GOT3 (cell line): Measurements from ENCODE around the gene ARMH1.
"Not testable (repeated sequence)": the region's sequence is repeated elsewhere in the genome, so short reads cannot be mapped to it uniquely, and the experiment has no call there.

Source experiments
- DNase-seq: peaks from one replicate; lab custom pipeline; 2025; ENCODE audit warnings: mixed read lengths; lab: John Stamatoyannopoulos, UW

Gene ARMH1

DNA sequence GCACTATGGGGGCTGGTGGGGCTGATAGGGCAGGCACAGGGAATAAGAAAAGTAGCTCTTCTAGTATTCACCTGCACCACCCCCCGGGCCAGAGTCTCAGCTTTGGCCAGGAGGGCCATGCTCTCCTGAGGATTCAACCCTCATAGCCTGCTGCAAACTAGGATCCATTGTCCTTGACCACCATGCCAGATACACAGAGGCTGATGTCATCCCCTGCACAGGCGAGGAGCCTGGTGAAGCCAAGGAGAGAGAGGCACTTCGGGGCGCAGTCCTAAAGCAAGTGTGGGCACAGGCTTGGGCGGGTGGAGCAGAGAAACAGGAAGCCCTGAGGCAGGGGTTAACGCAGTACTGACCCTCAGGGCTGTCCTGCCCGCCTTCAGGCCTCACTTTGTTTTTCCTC, 29.7 kb upstream of the ARMH1 start:
- DNase-seq: no peak

DNA sequence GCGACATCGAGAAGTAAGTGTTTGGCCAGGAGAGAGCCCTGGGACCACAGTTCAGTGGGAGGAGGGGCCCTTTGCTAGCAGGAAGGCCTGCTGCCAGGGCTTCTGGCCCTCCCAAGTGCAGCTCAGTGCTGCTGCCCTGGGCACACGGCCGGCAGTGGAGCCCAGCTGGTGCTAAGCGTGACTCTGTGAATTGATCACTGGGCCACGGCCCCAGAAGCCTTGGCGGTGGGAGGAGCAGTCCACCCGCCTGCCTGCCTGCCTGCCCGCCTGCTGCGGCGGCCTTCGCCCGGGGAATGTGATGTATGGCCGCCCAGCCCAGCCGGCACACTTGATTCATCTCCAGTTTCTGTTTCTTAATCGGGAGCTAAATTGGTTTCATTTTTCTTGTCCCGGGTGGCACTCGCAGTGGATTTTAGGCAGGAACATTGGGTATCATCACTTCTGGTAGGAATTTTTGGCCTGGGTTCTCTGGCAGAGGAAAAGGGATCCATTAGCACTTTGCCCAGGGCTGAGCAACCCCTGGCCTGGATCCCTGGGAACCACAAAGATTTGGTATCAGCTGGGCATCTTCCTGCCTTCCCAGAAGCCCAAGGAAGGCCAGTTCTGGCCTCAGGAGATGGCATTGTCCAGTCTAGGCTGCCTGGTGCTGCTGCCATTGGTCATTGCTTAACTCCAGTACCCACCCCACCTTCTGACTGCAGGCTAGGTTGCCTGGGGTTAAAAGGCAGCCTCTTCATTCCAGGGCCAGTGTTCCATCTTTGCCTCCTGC, 28.9 kb upstream of the ARMH1 start:
- DNase-seq: peak; percentile 40

DNA sequence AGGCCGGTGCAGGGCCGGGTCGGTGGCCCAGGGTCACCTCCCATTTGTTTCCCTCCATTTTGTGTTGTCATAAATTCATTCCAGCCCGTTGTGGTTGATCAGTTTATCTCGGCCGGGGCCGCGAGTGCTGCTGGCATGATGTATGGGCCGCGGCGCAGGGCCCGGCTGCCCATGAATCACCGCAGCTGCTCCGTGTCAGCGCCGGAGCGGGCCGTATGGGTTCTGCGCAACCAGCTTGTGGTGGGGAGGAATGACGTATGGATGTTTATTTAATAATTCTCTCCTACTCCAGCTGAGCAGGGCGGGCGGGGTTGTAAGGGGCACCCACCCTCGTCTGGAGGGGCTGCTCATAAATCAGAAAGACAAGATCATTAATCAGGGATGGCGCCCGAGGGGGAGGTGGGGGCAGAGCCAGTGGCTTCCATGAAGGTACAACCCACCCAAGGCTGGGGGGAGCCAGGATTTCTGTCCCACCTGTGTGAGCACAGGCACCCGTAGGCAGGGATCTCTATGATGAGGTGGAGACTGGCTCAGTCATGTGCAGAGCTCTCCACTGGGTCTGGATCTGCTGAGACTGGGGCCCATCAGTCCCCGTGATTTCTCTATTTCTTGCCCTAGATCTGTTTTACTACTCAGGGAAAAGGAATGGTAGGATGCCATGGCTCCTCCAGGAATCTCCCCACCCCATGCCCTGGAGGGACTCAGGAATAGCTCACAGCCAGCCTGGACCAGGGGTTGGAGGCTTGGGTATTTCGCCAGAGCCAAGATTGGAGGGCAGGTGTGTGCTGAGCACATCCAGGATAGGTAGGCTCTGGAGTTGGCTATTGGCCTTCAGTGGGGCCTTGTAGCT, 28.0 kb upstream of the ARMH1 start:
- no peak for DNase-seq

DNA sequence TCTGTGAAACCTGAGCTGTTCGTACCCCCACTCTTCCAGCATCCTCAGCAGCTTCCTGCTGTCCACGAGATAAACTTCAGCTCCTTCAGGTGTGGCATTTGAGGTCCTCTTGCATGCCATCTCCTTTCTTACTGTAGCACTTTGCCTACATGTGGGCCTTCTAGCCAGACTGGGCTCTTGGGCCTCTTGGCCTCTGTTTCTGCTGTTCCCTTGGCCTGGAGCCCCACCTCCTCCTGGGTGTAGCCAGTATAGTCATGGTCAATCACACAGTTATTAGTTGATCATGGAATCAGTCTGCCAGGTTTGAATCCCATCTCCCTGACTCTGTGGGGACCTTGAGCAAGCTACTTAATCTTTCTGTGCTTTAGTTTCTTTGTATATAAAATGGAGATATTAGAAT, 26.6 kb upstream of the ARMH1 start:
- no peak for DNase-seq

DNA sequence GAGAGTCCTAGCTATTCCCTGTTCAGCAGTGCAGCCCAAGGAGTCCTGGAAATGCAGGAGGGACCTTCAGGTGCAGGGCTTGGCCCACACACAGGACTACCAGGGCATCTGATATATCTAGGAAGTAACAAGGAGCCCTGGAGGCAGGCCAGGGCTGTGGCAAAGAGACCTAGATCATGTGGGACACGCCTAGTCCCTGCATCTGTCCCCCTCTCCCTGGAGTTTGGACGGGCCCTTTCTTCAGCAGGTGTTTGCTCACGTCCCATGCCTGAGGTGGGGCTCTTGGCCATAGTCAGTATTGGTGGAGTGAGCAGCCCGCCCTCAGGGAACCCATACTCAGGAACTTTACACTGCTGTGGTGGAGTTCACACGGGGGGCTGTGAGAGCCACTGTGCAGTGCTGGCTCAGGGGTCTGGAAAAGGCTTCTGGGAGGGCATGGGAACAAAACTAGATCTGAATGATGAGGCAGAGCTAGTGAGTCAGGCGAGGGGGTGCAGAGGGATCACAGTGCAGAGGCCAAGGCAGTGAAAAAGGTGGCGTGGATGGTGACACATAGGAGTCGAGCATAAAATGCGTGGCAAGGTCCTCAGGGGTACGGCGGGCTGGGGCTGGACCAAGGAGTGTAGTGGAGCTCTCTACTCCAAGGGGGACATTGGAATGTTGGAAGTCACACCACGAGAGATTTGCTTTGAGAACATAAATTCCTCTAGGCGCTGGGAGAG, 25.8 kb upstream of the ARMH1 start:
- no peak for DNase-seq

DNA sequence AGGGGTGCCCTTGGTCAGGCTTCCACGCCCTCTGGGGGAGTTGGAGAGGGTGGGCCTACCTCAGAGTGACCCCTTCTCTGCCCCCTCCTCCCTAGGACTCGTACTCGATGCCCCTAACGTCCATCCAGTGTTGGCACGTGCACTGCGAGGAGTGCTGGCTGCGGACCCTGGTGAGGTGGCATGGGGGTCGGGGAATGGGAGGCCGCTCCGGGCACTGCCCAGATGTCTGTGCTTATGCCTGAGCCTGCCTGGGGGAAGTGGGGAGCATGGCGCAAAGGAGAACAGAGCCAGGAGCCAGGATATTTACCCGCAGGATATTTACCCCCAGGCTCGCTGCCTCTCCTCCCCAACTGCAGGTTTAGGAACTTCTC, 24.7 kb upstream of the ARMH1 start:
- DNase-seq: no peak

DNA sequence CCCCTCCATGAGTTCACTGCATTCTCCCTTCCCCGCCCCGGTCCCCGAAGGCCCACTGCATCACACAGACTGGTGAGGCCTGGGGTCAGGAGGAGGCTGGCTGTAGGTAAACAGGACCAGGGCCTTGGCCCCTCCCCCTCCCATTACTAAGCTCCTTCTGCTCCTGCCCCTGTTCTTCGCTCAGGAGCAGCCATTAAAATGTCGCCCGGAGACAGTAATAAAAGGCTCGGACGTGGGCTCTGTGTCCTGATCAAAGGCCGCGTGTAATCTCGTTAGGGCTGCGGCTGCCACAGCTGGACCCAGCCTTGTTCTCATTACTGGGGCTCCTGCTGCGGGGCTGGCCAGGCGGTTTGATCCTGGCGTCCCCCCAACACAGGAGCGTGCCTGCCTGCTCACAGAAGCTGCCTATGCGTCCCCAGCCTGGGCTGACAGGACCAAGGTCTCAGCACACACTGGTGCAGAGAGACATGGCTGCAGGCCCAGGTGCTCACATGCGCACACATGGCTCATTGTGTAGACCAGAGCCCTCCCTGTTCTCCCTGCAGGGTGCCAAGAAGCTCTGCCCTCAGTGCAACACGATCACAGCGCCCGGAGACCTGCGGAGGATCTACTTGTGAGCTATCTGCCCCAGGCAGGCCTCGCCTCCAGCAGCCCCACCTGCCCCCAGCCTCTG, 24.2 kb upstream of the ARMH1 start:
- no peak for DNase-seq

DNA sequence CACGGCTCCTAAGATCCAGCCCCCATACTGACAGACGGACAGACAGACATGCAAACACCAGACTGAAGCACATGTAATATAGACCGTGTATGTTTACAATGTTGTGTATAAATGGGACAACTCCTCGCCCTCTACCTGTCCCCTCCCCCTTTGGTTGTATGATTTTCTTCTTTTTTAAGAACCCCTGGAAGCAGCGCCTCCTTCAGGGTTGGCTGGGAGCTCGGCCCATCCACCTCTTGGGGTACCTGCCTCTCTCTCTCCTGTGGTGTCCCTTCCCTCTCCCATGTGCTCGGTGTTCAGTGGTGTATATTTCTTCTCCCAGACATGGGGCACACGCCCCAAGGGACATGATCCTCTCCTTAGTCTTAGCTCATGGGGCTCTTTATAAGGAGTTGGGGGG, 23.4 kb upstream of the ARMH1 start:
- DNase-seq: no peak

DNA sequence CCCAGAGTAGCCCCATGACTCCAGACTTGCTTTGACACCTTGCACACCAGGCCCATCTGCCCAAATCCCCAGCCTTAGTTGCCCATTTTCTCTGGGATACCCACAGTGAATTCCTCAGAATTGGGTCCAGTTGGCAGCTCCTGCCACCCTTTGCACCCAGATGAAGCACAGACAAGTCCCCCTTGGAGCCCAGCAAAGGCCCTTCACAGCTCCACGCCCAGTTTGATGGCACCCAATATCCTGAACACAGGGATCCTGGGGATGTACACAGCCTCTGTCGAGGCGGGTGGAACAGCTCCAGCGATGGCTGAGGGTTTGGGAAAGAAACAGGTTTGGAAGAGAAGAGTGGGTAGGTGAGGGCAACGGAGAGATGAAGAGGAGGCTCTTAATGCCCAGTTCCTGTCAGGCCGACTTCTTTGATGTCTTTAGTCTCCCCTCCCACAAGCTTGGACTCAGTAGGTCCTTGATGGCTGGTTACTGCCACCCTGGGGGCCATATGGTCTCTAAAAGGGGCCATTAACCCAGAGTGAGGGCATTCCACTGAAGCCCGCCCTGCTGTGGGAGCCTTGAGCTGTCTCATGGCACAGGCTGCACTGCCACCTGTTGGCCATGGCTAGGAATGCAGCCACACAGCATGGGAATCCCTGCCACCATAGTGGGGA, 21.9 kb upstream of the ARMH1 start:
- DNase-seq: peak; percentile 12

DNA sequence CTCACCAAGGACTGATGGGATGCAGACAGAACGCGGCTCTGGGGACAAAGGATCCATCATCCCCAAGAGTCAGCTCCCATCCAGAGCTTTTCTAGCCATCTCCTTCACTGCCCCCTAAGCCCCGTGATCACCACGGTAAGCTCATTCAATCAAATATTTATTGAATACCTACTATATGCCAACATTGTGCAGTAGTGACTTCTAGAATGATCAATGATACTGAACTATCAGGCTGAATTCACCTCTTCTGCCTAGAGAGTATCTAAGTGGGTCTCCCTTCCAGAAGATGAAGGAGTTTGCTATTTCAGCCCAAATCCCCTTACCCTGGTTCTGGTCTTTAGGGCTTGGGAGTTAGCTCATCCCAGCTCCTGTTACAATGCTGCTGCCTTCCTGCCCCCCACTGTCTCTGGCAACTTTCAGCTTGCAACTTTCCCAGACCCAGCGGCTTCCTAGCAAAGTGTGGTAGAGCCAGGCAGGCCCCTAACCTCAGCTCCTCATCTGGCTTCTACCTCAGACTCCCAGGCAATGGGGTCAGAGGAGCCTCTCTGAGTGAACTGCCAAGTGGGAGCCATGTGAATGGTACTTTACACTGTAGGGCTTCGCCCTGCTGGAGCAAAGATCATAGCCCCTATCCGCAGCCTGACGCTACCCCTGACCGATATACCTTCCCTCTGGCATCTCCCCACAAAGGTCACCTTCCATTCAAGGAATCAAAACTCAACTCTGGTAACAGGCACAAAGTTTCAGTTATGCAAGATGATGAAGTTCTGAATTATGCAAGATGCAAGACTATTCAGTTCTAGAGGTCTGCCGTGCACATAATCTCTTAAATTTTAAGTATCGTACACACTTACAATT, 21.2 kb upstream of the ARMH1 start:
- no peak for DNase-seq

DNA sequence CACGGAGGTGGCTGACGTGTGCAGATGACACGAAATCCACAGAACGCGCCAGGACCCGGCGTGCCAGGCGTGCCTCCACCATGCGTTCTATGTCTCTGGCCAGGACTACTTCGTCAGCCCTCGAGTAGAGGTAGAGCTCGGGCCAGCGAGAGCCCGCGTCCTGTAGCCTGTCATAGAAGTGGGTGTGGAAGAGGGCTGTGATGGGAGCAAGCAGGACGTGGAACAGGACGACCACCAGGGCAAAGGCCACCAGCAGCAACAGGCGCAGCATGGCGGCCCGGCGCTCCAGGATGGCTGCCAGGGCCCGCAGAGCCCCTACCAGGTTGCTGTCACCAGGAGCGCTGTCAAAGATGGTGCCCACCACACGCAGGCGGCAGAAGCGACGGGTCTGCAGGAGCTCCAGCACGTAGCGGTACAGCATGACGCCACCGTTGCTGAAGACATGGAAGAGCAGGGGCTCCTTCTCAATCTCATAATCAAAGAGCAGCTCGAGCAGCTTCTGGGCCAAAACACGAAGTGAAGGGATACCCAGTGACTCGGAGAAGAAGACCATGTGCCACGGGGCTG, 19.8 kb upstream of the ARMH1 start:
- no peak for DNase-seq

DNA sequence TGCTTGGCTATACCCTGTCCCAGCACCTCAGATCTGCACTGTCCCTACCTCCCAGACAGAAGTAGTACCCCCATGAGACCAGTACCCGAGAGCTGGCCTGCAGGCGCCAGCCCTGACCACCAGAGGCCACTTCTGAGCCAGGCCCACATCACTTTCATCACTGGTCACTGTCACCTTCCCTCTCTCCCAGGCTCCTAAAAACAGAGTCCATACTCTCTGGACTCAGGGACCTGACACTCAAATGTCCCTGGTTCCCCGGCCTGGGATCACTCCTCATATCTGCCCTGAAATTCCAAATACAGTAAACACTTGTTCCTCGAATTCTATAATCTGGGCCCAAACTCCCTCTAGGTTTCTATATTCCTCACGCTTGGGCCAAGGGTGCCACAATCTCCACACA, 18.9 kb upstream of the ARMH1 start:
- no peak for DNase-seq

DNA sequence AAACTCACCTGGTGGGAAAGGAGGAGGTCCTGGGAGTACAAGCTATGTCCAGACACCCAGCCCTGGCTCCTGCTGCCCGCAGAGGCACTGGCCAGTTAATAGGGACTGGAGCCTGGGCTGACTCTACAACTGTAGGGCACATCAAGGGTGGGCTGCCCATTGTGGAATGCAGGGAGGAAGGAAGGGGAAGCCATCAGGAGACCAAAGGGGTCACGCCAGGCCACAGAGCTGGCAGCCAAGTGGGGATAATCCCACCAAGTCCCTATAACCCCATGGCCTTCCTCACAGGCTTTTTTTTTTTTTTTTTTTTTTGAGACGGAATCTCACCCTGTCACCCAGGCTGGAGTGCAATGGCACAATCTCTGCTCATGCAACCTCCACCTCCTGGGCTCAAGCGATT, 14.9 kb upstream of the ARMH1 start:
- no peak for DNase-seq

DNA sequence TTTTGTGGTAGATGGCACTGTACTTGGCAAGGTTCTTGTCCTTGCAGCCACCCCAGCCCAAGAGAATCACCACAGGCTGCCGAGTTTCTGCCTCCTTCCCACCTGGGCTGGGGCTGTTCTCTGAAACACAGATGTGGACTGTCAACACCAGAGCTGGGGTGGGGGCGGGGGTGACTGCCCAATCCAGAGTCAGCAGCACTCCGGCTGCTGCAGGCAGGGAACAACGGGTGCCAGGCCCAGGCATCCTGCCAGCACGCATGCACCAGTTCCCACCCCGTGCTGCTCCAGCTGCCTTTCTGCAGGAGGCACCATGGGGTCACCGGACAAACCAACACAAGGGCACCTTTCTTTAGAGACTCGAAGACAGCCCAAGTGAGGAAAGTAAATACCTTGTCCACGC, 14.3 kb upstream of the ARMH1 start:
- DNase-seq: no peak

DNA sequence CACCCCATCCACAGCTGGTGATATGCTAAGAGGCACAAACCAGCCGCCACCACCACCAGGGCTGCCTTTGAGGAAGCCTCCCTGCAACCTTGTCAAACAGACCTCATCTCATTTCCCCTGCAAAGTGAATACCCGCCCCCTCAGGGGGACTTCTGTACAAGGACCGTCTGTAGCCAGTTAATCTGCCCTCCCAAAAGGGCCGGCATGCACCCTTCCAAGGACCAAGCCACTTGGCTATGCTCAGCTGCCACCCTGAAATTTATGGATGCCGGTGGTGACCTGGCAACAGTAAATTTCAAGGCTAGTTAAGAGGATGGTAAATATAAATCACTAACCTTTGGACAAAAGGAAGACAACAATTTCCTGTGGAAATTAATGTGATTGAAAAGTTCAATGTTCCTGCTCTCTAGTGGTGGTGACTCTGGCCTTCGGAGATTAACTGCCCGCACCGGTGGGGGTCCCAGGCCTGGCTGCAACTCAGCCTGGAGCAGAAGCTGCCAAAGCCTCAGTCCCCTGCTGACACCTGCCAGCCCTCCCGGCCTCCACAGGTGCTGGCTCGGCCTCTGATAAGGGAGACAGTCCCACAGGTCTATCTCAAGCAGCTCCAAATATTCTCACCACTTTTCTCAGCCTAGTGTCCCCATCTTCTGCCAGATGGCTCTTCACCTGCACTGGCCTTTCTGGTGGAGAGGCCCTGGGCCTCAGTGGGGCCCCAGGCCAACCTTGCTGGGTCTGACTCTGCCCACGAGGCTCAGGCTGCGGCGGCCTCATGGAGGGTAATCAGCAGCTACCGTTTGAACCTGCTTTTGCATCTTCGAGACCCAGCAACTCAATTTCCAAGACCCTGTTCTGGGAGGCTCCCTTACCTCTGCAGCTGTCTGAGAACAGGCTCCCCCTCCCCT, 12.5 kb upstream of the ARMH1 start:
- DNase-seq: no peak

DNA sequence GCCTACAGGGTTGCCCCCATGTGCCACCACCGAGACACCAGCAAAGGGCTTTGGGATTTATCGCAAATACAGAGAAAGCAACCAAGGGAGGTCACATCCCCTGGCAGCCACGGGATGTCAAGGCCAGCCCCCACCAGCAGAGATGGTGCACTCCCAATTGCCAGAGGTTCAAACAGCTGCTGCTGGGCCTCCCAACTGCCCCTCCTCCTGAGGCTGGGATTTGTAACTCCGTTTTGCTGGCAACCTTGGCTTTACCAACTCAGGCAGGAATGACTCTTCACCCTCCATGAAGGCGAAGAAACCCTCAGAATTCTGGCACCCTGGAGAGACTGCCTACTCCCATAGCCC, 11.9 kb upstream of the ARMH1 start:
- no peak for DNase-seq

DNA sequence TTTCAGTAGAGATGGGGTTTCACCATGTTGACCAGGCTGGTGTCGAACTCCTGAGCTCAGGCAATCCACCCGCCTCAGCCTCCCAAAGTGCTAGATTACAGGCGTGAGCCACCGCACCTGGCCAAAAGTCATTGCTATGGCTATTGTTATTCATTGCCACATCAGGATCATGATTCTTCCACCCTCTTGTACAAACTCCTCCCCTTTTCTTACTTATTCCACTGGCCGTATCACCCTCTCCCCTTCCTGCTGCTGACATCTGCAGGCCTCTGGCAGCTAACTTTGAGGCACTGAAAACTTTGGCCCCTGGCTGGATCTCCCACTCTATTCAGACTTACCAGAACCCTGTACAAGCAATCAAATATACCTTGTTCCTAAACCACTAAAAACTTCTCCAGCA, 11.1 kb upstream of the ARMH1 start:
- DNase-seq: no peak

DNA sequence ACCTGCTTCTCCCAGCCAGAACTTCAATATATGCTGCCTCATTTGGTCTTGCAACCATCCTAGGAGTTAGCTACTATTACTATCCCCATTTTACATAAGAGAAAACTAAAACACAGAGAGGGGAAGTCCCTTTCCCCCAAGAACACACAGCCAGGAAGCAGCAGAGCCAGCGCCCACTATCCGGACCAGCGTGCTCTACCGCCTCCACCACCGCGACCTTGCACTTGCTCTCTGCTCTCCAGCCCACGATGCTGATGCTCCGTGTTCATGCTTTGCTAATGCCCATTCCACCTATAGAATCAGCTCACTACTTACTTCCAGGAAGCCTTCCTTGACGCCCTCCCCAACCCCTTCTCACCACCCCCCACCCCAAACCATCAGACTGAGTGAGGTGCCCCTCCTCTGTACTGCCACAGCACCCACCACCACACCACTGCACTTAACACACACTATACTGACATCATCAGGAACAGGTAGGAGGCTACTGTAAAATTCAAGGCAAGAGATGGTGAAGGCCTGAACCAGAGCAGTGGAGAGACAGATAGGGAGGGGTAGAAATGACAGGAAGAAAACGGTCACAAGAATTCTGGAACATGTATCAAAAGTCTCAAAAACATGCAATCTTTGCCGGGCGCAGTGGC, 9.7 kb upstream of the ARMH1 start:
- no peak for DNase-seq

DNA sequence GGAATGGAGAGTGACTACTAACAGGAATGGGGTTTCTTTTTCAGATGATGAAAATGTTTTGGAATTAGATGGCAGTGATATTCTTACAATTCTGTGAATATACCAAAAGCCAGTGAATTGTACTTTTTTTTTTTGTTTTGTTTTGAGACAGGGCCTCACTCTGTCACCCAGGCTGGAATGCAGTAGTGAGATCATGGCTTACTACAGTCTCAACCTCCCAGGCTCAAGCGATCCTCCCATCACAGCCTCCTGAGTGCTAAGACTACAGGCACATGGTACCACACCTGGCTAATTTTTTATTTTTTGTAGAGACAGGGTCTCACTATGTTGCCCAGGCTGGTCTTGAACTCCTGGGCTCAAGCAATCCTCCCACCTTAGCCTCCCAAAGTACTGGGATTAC, 7.8 kb upstream of the ARMH1 start:
- DNase-seq: not testable (repeated sequence)
